HT-29 (cell line): ENCODE measurements around the gene SNX30. TPM values are rescaled to one million over a fixed set of nuclear protein-coding genes. Genes with fewer than 3 reads are reported as not detected.
A peak's percentile ranks its signal among the peaks of the same experiment; 100 is the strongest.

Experiments
- DNase-seq: peaks from one replicate; pipeline ENCODE4 v3.0.0-alpha.2; 2015; ENCODE audit warnings: low spot score
- total RNA-seq: library from RNA; depleted of rRNA; stranded (reverse); fragments of >200 nt; shearing (Covaris generic); gene quantifications from 2 replicates; pipeline ENCODE4 v1.2.3, GENCODE V29; 2014

The SNX30 gene
- total RNA-seq, 1 experiment from 2014 or later = 3.2 TPM

- DNase-seq = no peak
Observed at GRCh38 chr9:112878752-112879151, 128.2 kb downstream of the SNX30 start.

GRCh38 chr9:112880650-112881049, 130.1 kb downstream of the SNX30 start:
- DNase-seq = no peak

DNA sequence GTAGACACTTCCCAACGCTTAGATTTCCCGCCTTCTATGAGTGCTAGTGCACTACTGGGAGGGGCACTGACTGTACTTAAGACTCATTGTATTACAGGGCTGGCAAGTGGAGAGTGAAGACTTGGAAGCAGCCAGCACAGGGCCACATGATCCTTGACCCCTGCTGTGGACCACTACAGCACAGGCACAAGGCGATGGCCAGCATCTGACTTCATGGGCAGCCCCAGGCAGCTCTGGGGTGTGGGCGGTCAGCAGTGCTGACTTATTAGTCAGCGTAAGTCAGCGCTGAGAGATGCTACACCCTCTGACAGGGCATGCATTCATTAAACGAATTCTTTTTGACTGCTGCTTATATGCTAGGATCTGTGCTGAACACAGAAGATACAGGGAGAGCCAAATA, 130.8 kb downstream of the SNX30 start:
- peak; percentile 28 for DNase-seq

- no peak for DNase-seq
Observed at GRCh38 chr9:112884101-112884500, 133.5 kb downstream of the SNX30 start.

DNA sequence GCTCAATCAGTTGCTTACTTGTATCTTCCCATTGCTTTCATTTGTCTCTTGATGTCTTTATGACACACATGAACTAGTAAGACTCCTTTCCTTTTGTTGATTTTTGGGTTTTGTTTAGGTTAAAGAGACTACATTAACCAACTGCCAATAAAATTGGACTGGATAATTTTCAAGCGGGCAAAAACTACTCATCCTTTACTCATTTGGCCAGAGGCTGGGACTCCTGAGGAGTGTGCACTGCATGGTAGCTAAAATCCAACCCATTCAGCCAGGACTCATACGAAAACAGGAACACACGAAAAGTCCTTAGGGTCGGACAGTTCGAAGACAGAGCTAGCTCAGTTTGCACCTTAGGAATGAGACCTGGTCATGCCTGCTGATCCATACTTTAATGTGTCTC, 134.2 kb downstream of the SNX30 start:
- DNase-seq = no peak

GRCh38 chr9:112885324-112885723, 134.8 kb downstream of the SNX30 start:
- no peak for DNase-seq

DNA sequence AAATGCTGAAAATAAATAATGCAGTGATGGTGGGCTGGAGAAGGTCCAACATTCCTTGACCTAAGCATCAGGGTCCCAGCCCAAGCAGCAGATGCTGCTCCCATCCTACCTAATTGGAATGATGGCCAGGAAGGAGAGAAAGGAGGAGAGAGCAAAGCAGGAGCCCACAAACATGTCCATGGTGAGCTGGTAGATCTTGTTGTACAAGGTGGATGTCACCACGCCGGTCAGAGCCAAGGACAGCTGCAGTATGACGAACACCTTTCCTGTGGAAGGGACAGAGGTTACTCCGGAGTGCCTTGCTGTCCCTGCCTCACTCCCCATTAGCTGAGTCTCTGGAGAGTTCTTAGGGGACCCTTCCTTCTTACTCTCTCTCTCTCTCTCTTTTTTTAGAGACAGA, 135.8 kb downstream of the SNX30 start:
- no peak for DNase-seq

GRCh38 chr9:112887381-112887780, 136.8 kb downstream of the SNX30 start:
- DNase-seq = peak; percentile 28

DNA sequence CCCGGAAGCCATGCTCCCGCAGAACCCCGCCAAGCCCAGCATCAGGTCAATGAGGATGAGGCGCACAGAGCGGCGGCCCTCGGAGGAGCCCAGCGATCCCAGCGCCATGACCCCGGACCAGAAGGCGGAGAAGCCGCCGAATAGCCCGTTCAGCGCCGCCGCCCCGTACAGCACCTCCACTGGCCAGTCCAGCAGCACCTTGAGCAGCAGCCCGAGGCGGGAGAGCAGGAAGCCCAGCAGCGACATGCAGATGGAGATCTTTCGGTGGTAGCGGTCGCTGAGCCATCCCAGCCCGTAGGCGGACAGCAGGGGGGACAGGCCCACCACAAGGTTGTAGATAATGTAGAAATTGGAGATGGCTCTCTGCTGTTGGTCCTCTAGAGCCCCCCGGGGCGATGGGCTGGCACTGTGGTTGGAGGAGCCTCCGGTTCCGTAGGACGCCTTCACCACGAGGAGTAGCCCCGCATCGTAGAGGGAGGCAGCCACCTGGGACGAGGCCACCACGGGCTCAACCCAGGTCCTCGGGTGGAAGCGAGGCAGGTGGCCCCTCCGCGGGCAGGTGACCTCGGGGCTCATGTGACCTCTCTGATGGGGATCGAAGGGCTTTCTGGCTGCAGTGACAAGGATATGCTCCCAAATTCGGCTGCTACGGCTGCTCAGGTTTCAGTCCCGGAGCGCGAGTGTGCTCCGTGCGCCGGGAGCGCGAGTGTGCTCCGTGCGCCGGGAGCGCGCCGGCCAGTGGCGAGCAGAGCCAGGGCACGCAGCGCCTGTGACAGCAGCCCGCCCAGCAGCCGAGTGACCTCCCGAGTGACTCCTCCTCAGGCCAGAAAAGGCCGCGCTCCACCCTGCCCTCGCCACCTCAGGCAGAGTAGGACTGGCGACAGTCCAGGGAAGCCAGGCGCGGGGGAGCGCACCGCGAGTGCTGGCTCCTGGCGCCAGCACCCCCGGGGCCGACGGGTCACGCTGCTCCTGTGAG, 139.8 kb downstream of the SNX30 start, which contains the start of gene SLC46A2:
Gene SLC46A2, minus strand, starts transcription at position 771 of the 976 bp plus-strand sequence. Its CDS starts 195 bp downstream, at position 576.
- DNase-seq = no peak

- no peak for DNase-seq
Observed at GRCh38 chr9:112891521-112891920, 141.0 kb downstream of the SNX30 start.

DNA sequence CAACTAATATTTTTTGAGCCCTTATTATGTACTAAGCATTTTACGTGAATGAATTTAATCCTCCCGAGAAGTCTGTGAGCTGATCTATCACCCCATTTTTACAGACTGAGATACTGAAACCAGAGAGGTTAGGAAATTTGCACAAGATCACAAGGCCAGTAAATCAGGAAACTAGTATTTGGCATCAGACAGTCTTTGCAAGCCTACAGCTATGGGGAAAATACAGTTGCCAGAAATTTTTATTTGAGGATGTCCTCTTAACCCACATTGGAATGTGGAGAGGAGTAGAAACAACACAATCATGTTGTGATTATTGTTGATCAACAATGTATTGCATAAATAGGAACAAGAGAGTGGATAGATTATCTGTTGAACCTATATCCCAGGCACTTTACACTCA, 142.4 kb downstream of the SNX30 start:
- DNase-seq = no peak

- no peak for DNase-seq
Observed at GRCh38 chr9:112894041-112894440, 143.5 kb downstream of the SNX30 start.

DNA sequence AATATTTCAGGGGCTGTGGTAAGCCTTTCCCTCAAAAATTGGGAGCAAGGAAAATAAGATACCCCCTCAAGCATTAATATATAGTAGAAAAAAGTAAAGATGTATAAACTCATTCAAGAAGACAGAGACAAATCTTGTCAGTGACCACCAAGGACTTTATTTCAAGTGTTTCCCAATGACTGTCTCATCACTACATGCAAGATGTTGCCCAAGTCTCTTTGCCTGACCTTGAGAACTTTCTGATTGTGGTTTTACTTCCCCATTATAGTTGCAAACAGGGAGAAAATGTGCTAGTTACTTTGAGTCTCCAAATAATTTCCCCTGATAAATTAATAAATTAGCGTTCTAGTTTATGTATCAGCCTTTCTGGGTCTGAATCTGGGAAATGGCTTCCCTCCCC, 144.1 kb downstream of the SNX30 start:
- DNase-seq = no peak

DNA sequence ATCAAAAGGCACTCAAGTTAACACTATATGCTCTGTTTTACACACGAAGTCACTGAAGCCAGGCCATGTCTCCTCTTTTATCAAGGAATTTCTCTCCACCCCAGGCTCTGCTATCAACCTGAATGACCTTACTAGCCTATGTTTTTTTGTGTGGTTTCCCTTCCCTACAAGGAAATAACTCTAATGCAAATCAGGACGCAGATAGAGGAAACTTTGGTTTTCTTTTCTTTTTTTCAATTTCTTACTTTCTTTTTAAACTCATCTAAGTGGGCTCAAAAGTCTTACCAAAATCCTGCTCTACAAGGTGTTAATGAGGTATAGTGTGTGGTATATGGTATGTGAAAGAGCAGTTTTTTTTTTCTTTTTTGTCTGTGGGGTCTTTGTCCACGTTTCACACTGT, 145.6 kb downstream of the SNX30 start:
- DNase-seq = no peak

GRCh38 chr9:112898872-112899311, 148.3 kb downstream of the SNX30 start:
- no peak for DNase-seq

- DNase-seq = no peak
Observed at GRCh38 chr9:112900488-112900887, 149.9 kb downstream of the SNX30 start.

DNA sequence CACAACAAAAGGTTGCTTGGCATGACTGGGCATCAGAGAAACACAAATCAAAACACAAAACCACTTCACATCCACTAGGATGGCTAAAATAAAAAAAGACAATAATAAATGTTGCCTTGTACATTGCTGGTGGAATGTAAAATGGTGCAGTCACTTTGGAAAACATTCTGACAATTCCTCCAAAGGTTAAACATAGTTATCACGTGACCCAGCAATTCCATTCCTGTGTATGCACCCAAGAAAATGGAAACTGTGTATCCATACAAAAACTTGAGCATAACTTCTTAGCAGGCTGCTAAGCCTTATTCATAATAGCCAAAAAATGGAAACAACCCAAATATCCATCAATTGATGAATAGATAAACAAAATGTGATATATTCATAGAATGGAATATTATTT, 150.3 kb downstream of the SNX30 start:
- no peak for DNase-seq

DNA sequence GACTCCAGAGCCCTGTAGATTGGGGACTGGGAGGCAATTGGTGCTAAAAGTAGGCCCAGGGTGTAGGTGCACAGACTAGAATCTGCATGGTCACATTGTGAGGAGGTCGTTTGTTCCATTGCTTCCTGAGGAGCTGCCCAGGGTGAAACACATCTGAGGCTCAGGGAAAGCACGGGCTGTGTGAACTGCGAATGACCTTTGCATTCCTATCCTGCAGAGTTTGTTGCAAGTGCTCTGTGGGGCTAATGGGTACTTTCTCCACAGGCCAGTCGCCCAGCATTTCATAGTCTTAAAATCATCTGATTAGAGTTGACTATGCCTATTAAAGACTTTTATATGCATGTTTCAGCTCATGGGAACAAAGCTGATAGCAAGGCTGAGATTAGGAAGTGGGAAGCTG, 154.5 kb downstream of the SNX30 start:
- DNase-seq = peak; percentile 38

DNA sequence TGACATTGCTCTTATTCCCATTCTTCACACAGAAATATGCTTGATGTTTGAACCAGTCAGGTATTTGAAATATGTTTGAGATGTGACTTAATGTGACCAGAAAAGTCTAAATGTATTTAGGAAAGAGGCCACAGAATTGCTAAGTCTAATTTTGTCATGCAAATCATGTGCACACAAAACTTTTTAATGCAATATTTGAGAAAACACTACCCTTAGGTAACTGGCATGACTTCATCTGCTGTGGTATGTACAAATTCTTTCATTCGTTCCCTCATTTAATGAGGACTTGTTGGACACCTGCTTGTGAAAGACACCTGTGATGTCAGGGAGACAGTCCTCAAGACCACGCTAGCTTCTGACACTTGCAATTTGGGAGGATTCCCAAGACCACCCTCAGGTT, 161.2 kb downstream of the SNX30 start:
- DNase-seq = no peak

GRCh38 chr9:112912636-112913035, 162.1 kb downstream of the SNX30 start:
- DNase-seq = no peak

DNA sequence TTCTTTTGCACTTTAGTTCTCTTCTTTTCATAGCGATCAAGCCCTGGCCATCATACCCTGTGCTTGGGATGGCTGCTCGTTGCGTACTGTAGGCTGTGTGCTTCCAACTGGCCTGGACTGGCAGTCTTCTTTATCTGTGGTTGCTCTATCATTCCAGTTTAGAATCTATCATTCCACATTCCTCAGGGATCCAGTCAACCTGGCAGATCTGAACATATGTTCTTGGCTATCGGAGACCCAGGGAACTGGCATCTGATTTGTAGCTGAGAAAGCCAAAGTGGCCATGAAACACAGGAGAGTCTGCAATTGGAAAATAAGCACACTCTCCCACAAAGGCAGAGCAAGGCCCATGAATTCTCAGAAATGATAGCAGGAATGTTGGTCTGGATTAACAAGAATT, 162.8 kb downstream of the SNX30 start:
- DNase-seq = no peak

- peak; percentile 55 for DNase-seq
Observed at GRCh38 chr9:112914524-112914923, 164.0 kb downstream of the SNX30 start.
